Neuronal stem cell (in vitro differentiated cells): Measurements from ENCODE around the gene DNAAF1.
"Not testable (repeated sequence)": the region's sequence is repeated elsewhere in the genome, so short reads cannot be mapped to it uniquely, and the experiment has no call there.

Experiments used
- DNase-seq: peaks from one replicate; pipeline ENCODE4 v3.0.0-alpha.2; 2013; ENCODE audit warnings: low spot score
- H2AFZ ChIP-seq: one replicate; pipeline ENCODE4 v1.6.1; 2013; ENCODE audit warnings: mild to moderate bottlenecking, low read length, inconsistent platforms
- H2AK5ac ChIP-seq: 2 replicates; pipeline ENCODE4 v1.6.1; 2013; ENCODE audit warnings: low read depth, mild to moderate bottlenecking, inconsistent platforms, low read length, moderate library complexity, mixed read lengths
- H2BK120ac ChIP-seq: 2 replicates; pipeline ENCODE4 v1.6.1; 2013; ENCODE audit warnings: low read depth, mild to moderate bottlenecking, inconsistent platforms, low read length, moderate library complexity, mixed read lengths
- H2BK12ac ChIP-seq: one replicate; pipeline ENCODE4 v1.6.1; 2013; ENCODE audit warnings: low read length, inconsistent platforms
- H2BK15ac ChIP-seq: 2 replicates; pipeline ENCODE4 v1.6.1; 2013; ENCODE audit warnings: mild to moderate bottlenecking, low read length, inconsistent platforms, mixed read lengths
- H2BK5ac ChIP-seq: one replicate; pipeline ENCODE4 v1.6.1; 2013; ENCODE audit warnings: inconsistent platforms, mild to moderate bottlenecking, low read length, moderate library complexity
- H3K14ac ChIP-seq: one replicate; pipeline ENCODE4 v1.6.1; 2013; ENCODE audit warnings: low read length, inconsistent platforms
- H3K18ac ChIP-seq: 2 replicates; pipeline ENCODE4 v1.6.1; 2013; ENCODE audit warnings: low read length, inconsistent platforms
- H3K23ac ChIP-seq: 2 replicates; pipeline ENCODE4 v1.6.1; 2013; ENCODE audit warnings: low read depth, mild to moderate bottlenecking, mixed read lengths, low read length, inconsistent platforms; ENCODE audit not compliant: poor library complexity
- H3K27ac ChIP-seq: replicated peaks from 3 replicates; pipeline ENCODE4 v1.5.1; 2013; ENCODE audit warnings: low read length, inconsistent platforms
- H3K27me3 ChIP-seq, 3 experiments: 2 replicates each; pipeline ENCODE4 v1.6.1; 2013; ENCODE audit warnings: low read length in 3 of 3, mild to moderate bottlenecking in 2 of 3, inconsistent platforms in 1 of 3, low read depth in 1 of 3, mixed read lengths in 1 of 3, moderate library complexity in 1 of 3; ENCODE audit not compliant: control insufficient read depth in 3 of 3, insufficient read depth in 3 of 3
- H3K36me3 ChIP-seq, 2 donors: replicated peaks in 1 of 2; 2 replicates each; pipeline ENCODE4 v1.6.1; 2013; ENCODE audit warnings: low read length in 2 of 2; ENCODE audit not compliant: control insufficient read depth in 2 of 2, insufficient read depth in 2 of 2
- H3K4ac ChIP-seq: 2 replicates; pipeline ENCODE4 v1.6.1; 2013; ENCODE audit warnings: inconsistent platforms, mild to moderate bottlenecking, low read length, moderate library complexity
- H3K4me1 ChIP-seq, 2 donors: 1 replicate in 1 of 2; 2 replicates in 1 of 2; pipeline ENCODE4 v1.6.1; 2013; ENCODE audit warnings: low read length in 2 of 2, low read depth in 1 of 2; ENCODE audit not compliant: control insufficient read depth in 2 of 2, insufficient read depth in 1 of 2
- H3K4me2 ChIP-seq: one replicate; pipeline ENCODE4 v1.6.1; 2013; ENCODE audit warnings: mild to moderate bottlenecking, low read length, inconsistent platforms; ENCODE audit not compliant: insufficient read depth, poor library complexity, severe bottlenecking
- H3K4me3 ChIP-seq, 2 donors: 2 replicates each; pipeline ENCODE4 v1.5.1; 2013; ENCODE audit warnings: low read length in 2 of 2, mild to moderate bottlenecking in 2 of 2, inconsistent platforms in 1 of 2, moderate library complexity in 1 of 2
- H3K79me1 ChIP-seq: one replicate; pipeline ENCODE4 v1.6.1; 2013; ENCODE audit warnings: low read depth, mild to moderate bottlenecking, inconsistent platforms, low read length, moderate library complexity
- H3K9ac ChIP-seq: one replicate; pipeline ENCODE4 v1.6.1; 2013; ENCODE audit warnings: mild to moderate bottlenecking, low read depth, low read length, inconsistent platforms; ENCODE audit not compliant: poor library complexity
- H3K9me3 ChIP-seq, 2 donors: replicated peaks in 1 of 2; 2 replicates each; pipeline versions ENCODE3 to v1.6.1; 2013; ENCODE audit warnings: low read length in 2 of 2, mild to moderate bottlenecking in 2 of 2, inconsistent platforms in 1 of 2, low read depth in 1 of 2, mixed read lengths in 1 of 2, moderate library complexity in 1 of 2; ENCODE audit not compliant: control insufficient read depth in 2 of 2, insufficient read depth in 1 of 2
- H4K8ac ChIP-seq: one replicate; pipeline ENCODE4 v1.6.1; 2013; ENCODE audit warnings: low read depth, mild to moderate bottlenecking, inconsistent platforms, low read length, moderate library complexity
- H4K91ac ChIP-seq: one replicate; pipeline ENCODE4 v1.6.1; 2013; ENCODE audit warnings: low read length, low read depth, mild to moderate bottlenecking, inconsistent platforms; ENCODE audit not compliant: poor library complexity
- WGBS, 2 donors: extraction: QIAGEN DNeasy Blood & Tissue Kit; methylation state at CpG; one replicate each; pipeline ENCODE4 v1.1.7; 2013; ENCODE audit warnings: missing lambda C conversion rate in 2 of 2, mixed read lengths in 1 of 2; ENCODE audit not compliant: insufficient read length in 2 of 2, insufficient replicate concordance in 1 of 2; ENCODE audit errors: extremely low coverage in 2 of 2; 5-methylcytosine and 5-hydroxymethylcytosine counted together

DNAAF1 gene

DNA sequence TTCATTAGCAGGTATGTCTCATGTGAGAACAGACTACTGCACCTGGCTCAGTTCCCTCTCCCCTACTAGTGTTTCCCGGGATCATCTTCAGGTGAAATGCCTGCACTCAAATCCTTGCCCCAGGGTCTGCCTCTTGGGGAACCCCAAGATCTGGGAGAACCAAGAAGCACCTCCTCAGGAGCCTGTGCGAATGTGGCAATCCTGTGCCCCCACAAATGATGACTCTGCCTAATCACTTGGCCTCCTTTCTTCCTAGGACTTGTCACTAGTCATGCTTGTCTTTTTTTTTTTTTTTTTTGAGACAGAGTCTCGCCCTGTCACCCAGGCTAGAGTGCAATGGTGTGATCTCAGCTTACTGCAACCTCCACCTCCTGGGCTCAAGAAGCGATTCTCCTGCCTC lies 67.5 kb downstream of the DNAAF1 start:
- DNase-seq = no peak
- no peak overlapping the region for H3K4me3 ChIP-seq
- no peak overlapping the region for H2BK120ac ChIP-seq
- no peak overlapping the region for H3K27ac ChIP-seq
- H2BK12ac ChIP-seq = no peak overlapping the region
- WGBS, 2 donors = no CpG with 5 or more reads among the region's 4 CpGs
- peaks cover 0 to 13% (median 0%) of the 10 kb centered on the region in 3 experiments for H3K27me3 ChIP-seq
- H2BK15ac ChIP-seq = no peak overlapping the region
- H3K4me1 ChIP-seq = peaks cover 0 to 4% of the 10 kb centered on the region in 2 donors
- H3K4me2 ChIP-seq = no peak overlapping the region
- no peak overlapping the region for H2AK5ac ChIP-seq
- H3K36me3 ChIP-seq = no peaks in the 10 kb centered on the region
- H3K79me1 ChIP-seq = no peaks in the 10 kb centered on the region
- H3K18ac ChIP-seq = no peak overlapping the region
- no peak overlapping the region for H4K8ac ChIP-seq
- H3K23ac ChIP-seq = no peak overlapping the region
- no peak overlapping the region for H3K4ac ChIP-seq
- no peak overlapping the region for H3K14ac ChIP-seq
- H3K9me3 ChIP-seq = no peaks in the 10 kb centered on the region
- no peak overlapping the region for H2AFZ ChIP-seq
- H2BK5ac ChIP-seq = no peak overlapping the region
- H3K9ac ChIP-seq = no peak overlapping the region
- H4K91ac ChIP-seq = no peak overlapping the region

DNA sequence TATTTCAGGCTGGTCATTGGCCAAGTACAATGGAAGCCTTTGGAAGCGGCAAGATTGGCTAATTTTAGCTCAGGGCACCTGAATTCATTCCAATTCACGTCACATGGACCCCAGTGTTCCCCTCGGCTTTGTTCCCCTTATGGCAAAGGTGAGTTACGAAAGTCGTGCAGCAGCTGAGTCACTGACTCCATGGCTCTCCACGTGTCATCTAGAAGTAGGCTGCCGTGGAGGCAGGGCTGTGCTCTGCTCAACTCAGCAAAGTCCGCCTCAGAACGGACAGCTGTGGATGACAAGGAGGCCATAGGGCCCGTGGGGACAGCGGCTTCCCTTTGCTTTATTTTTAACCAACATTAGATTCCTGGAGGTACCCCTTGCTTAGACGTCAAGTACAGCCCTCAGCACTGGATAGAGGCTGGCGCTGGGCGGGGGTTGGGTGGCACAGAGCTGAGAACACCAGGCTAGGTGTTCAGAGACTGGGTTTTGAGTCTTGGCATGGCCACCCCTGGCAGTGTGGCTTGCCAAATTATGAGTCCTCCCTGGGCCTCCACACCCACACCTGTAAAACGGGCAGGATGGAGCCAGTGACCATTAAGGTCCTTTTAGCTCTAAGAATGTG lies 69.5 kb downstream of the DNAAF1 start:
- no peak for DNase-seq
- Histone ChIP-seq H2AFZ (no peak overlapping the region), H3K27ac (no peak overlapping the region), H3K27me3 (peaks cover 0 to 8% (median 0%) of the 10 kb centered on the region in 3 experiments), H4K8ac (no peak overlapping the region), H3K4me2 (no peak overlapping the region), H3K18ac (peak overlapping the region; percentile 5), H3K14ac (no peak overlapping the region), H3K79me1 (no peaks in the 10 kb centered on the region), H3K36me3 (no peaks in the 10 kb centered on the region), H2BK12ac (peak overlapping the region; percentile 2), H3K4ac (no peak overlapping the region), H3K23ac (no peak overlapping the region), H2BK15ac (no peak overlapping the region), H2BK5ac (no peak overlapping the region), H3K4me3 (no peak overlapping the region), H4K91ac (peak overlapping the region; percentile 20), H3K4me1 (peaks cover 3 to 9% of the 10 kb centered on the region in 2 donors), H3K9ac (no peak overlapping the region), H3K9me3 (no peaks in the 10 kb centered on the region), H2BK120ac (no peak overlapping the region), H2AK5ac (no peak overlapping the region)
- no CpG with 5 or more reads among the region's 15 CpGs for WGBS, 2 donors

DNA sequence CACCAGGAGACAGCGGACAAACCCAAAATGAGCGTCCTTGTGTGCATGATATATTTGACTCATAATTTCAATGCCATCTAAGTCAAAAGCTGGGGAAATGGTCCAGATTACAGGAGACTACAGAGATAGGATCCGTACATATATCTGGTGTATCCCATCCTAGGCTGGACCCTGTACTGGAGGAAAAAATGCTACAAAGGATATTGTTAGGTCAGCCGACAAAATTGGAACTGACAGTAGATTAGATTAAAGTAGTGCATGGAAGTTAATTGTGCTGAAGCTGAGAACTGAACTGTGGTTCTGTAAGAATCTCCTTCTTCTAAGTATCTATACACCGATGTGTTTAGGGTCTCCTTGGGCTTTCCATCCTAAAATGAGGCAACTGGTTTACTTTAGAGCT lies 70.4 kb downstream of the DNAAF1 start:
- no peak for DNase-seq

GRCh38 chr16:84216144-84216543 lies 71.0 kb downstream of the DNAAF1 start:
- not testable (repeated sequence) for H3K14ac ChIP-seq, H3K27me3 ChIP-seq, H4K8ac ChIP-seq, DNase-seq, H3K23ac ChIP-seq, H3K9me3 ChIP-seq, H2BK15ac ChIP-seq, H3K4ac ChIP-seq, H3K27ac ChIP-seq, H2AFZ ChIP-seq, H3K4me2 ChIP-seq, H2BK5ac ChIP-seq, H3K4me3 ChIP-seq, H2BK12ac ChIP-seq, H3K9ac ChIP-seq, H2BK120ac ChIP-seq, H3K18ac ChIP-seq, H4K91ac ChIP-seq, H3K79me1 ChIP-seq, H3K36me3 ChIP-seq, H2AK5ac ChIP-seq, H3K4me1 ChIP-seq
- no CpG with 5 or more reads among the region's 3 CpGs for WGBS, 2 donors

More for the DNA sequence above, 70.4 kb downstream of the DNAAF1 start:
- H3K4me2 ChIP-seq = no peak overlapping the region
- H3K9me3 ChIP-seq = no peaks in the 10 kb centered on the region
- H2BK5ac ChIP-seq = no peak overlapping the region
- no peak overlapping the region for H3K18ac ChIP-seq
- H3K79me1 ChIP-seq = no peaks in the 10 kb centered on the region
- H4K8ac ChIP-seq = no peak overlapping the region
- no peak overlapping the region for H2BK120ac ChIP-seq
- no peak overlapping the region for H4K91ac ChIP-seq
- no CpG with 5 or more reads among the region's 5 CpGs for WGBS, 2 donors
- H3K4me1 ChIP-seq = peaks cover 3 to 9% of the 10 kb centered on the region in 2 donors
- no peak overlapping the region for H2AK5ac ChIP-seq
- H3K4ac ChIP-seq = no peak overlapping the region
- H3K27me3 ChIP-seq = peaks cover 0 to 8% (median 0%) of the 10 kb centered on the region in 3 experiments
- no peak overlapping the region for H2AFZ ChIP-seq
- no peak overlapping the region for H3K27ac ChIP-seq
- no peak overlapping the region for H3K23ac ChIP-seq
- H2BK12ac ChIP-seq = no peak overlapping the region
- H3K36me3 ChIP-seq = no peaks in the 10 kb centered on the region
- H3K9ac ChIP-seq = no peak overlapping the region
- H3K4me3 ChIP-seq = no peak overlapping the region
- H3K14ac ChIP-seq = no peak overlapping the region
- no peak overlapping the region for H2BK15ac ChIP-seq
